Activated naive CD4-positive, alpha-beta T cell treated with anti-CD3 and anti-CD28 coated beads for 36 hours (primary cell): ENCODE measurements around the gene AP2B1. TPM values are rescaled to one million over a fixed set of nuclear protein-coding genes. Genes with fewer than 3 reads are reported as not detected.
A peak's percentile ranks its signal among the peaks of the same experiment; 100 is the strongest.
"Not testable (repeated sequence)": the region's sequence is repeated elsewhere in the genome, so short reads cannot be mapped to it uniquely, and the experiment has no call there.

Experiments used
- CTCF ChIA-PET: fragments of 350-600 bp; sonication (Branson Sonifier 250); formaldehyde crosslinking; loops from one replicate; lab custom pipeline; 2021; ENCODE audit warnings: antibody characterized with exemption; lab: Charles Lee
- DNase-seq: peaks from one replicate; pipeline ENCODE4 v3.0.0-alpha.2; 2020
- H3K27ac Mint-ChIP-seq: one replicate; pipeline ENCODE4 v1.8.0; 2021; ENCODE audit warnings: mild to moderate bottlenecking, mixed read lengths
- H3K27me3 Mint-ChIP-seq: one replicate; pipeline ENCODE4 v1.8.0; 2021; ENCODE audit warnings: low read depth, mixed read lengths
- H3K36me3 Mint-ChIP-seq: one replicate; pipeline ENCODE4 v1.8.0; 2021; ENCODE audit warnings: low read depth, mixed read lengths
- H3K4me1 Mint-ChIP-seq: one replicate; pipeline ENCODE4 v1.8.0; 2021; ENCODE audit warnings: low read depth, mixed read lengths
- H3K4me3 Mint-ChIP-seq: one replicate; pipeline ENCODE4 v1.8.0; 2021; ENCODE audit warnings: mild to moderate bottlenecking, moderate library complexity, mixed read lengths
- H3K9me3 Mint-ChIP-seq: one replicate; pipeline ENCODE4 v1.8.0; 2021; ENCODE audit warnings: mixed read lengths
- intact Hi-C: fragments of 100-400 bp; cut with micrococcal nuclease; formaldehyde crosslinking; loops from one replicate; pipeline ENCODE4 v1.15.1; 2023
- total RNA-seq, 2 experiments: library from RNA; stranded (reverse); gene quantifications; one replicate each; pipeline ENCODE4 v1.2.3, GENCODE V29; 2021

The AP2B1 gene
- total RNA-seq, 2 experiments from 2014 or later, result 158 to 172 TPM

GRCh38 chr17:35609831-35610230, 22.7 kb downstream of the AP2B1 start:
- intact Hi-C loops, result no loop called here
- no peak for DNase-seq
- no peaks in the 10 kb centered on the region for H3K27me3 Mint-ChIP-seq
- CTCF ChIA-PET, result interaction anchor here (1.4 kb wide), 1 partner anchor 138 kb away, joined by 6 read pairs; no protein-coding TSS in a partner anchor
- H3K9me3 Mint-ChIP-seq, result no peaks in the 10 kb centered on the region
- no peak overlapping the region for H3K27ac Mint-ChIP-seq
- peaks cover 23% of the 10 kb centered on the region for H3K36me3 Mint-ChIP-seq
- H3K4me1 Mint-ChIP-seq, result no peaks in the 10 kb centered on the region
- no peak overlapping the region for H3K4me3 Mint-ChIP-seq

- H3K4me1 Mint-ChIP-seq, DNase-seq, H3K4me3 Mint-ChIP-seq, intact Hi-C loops, H3K27ac Mint-ChIP-seq, H3K27me3 Mint-ChIP-seq, H3K9me3 Mint-ChIP-seq: not testable (repeated sequence)
- peaks cover 26% of the 10 kb centered on the region for H3K36me3 Mint-ChIP-seq
- CTCF ChIA-PET, result interaction anchor here (0.6 to 4.2 kb wide), 3 partner anchors 8 to 138 kb away, joined by 3 to 53 read pairs (median 5); no protein-coding TSS in a partner anchor
Measured at GRCh38 chr17:35610746-35611145, 23.6 kb downstream of the AP2B1 start.

GRCh38 chr17:35612924-35613521, 25.9 kb downstream of the AP2B1 start:
- Mint-ChIP-seq H3K27ac (no peak overlapping the region), H3K4me1 (no peaks in the 10 kb centered on the region), H3K4me3 (no peak overlapping the region), H3K27me3 (no peaks in the 10 kb centered on the region), H3K36me3 (peaks cover 18% of the 10 kb centered on the region), H3K9me3 (no peaks in the 10 kb centered on the region)
- peak; percentile 72 for DNase-seq
- intact Hi-C loops, result loop anchor here (1.0 kb wide), 2 partner anchors 134 to 191 kb away; no protein-coding TSS in a partner anchor
- CTCF ChIA-PET, result interaction anchor here (0.7 to 4.2 kb wide), 26 partner anchors 9 to 300 kb away, joined by 3 to 53 read pairs (median 4); partner anchors contain the start of genes AP2B1, C17orf50 and PEX12

GRCh38 chr17:35614810-35615209, 27.7 kb downstream of the AP2B1 start:
- intact Hi-C loops, result no loop called here
- Mint-ChIP-seq H3K4me3 (no peak overlapping the region), H3K27me3 (no peaks in the 10 kb centered on the region), H3K27ac (no peak overlapping the region), H3K9me3 (no peaks in the 10 kb centered on the region), H3K36me3 (peaks cover 12% of the 10 kb centered on the region), H3K4me1 (no peaks in the 10 kb centered on the region)
- CTCF ChIA-PET, result interaction anchor here (0.9 kb wide), 1 partner anchor 148 kb away, joined by 3 read pairs; no protein-coding TSS in a partner anchor
- DNase-seq, result no peak

- Mint-ChIP-seq H3K27me3 (no peaks in the 10 kb centered on the region), H3K36me3 (peaks cover 7% of the 10 kb centered on the region)
- intact Hi-C loops, result no loop called here
Measured at GRCh38 chr17:35616536-35616935, 29.4 kb downstream of the AP2B1 start.

GRCh38 chr17:35617505-35617904, 30.4 kb downstream of the AP2B1 start:
- Mint-ChIP-seq H3K27me3 (no peaks in the 10 kb centered on the region), H3K27ac (no peak overlapping the region), H3K9me3 (no peaks in the 10 kb centered on the region), H3K36me3 (peaks cover 7% of the 10 kb centered on the region), H3K4me3 (no peak overlapping the region), H3K4me1 (no peaks in the 10 kb centered on the region)
- CTCF ChIA-PET, result interaction anchor here (1.6 kb wide), 1 partner anchor 129 kb away, joined by 6 read pairs; no protein-coding TSS in a partner anchor
- intact Hi-C loops, result no loop called here
- DNase-seq, result no peak

More at GRCh38 chr17:35616536-35616935, 29.4 kb downstream of the AP2B1 start:
- no peak for DNase-seq
- Mint-ChIP-seq H3K27ac (no peak overlapping the region), H3K4me3 (no peak overlapping the region), H3K9me3 (no peaks in the 10 kb centered on the region), H3K4me1 (no peaks in the 10 kb centered on the region)
- CTCF ChIA-PET, result interaction anchor here (1.6 kb wide), 1 partner anchor 130 kb away, joined by 6 read pairs; no protein-coding TSS in a partner anchor

- no peaks in the 10 kb centered on the region for H3K4me1 Mint-ChIP-seq
- H3K9me3 Mint-ChIP-seq, result no peaks in the 10 kb centered on the region
- CTCF ChIA-PET, result interaction anchor here (0.5 kb wide), 1 partner anchor 222 kb away, joined by 5 read pairs; no protein-coding TSS in a partner anchor
- H3K36me3 Mint-ChIP-seq, result peaks cover 7% of the 10 kb centered on the region
- H3K27me3 Mint-ChIP-seq, result no peaks in the 10 kb centered on the region
- DNase-seq, result no peak
- no peak overlapping the region for H3K4me3 Mint-ChIP-seq
- intact Hi-C loops, result no loop called here
- H3K27ac Mint-ChIP-seq, result no peak overlapping the region
Measured at GRCh38 chr17:35618628-35619027, 31.5 kb downstream of the AP2B1 start.

GRCh38 chr17:35621768-35622167, 34.6 kb downstream of the AP2B1 start:
- H3K9me3 Mint-ChIP-seq, result no peaks in the 10 kb centered on the region
- no peaks in the 10 kb centered on the region for H3K4me1 Mint-ChIP-seq
- no peak overlapping the region for H3K4me3 Mint-ChIP-seq
- H3K27ac Mint-ChIP-seq, result no peak overlapping the region
- peaks cover 10% of the 10 kb centered on the region for H3K36me3 Mint-ChIP-seq
- intact Hi-C loops, result no loop called here
- H3K27me3 Mint-ChIP-seq, result no peaks in the 10 kb centered on the region
- no peak for DNase-seq
- CTCF ChIA-PET, result interaction anchor here (1.0 kb wide), 1 partner anchor 8 kb away, joined by 4 read pairs; no protein-coding TSS in a partner anchor

- H3K4me1 Mint-ChIP-seq, result peaks cover 10% of the 10 kb centered on the region
- no peak overlapping the region for H3K4me3 Mint-ChIP-seq
- intact Hi-C loops, result no loop called here
- H3K36me3 Mint-ChIP-seq, result peaks cover 15% of the 10 kb centered on the region
- DNase-seq, result no peak
- H3K9me3 Mint-ChIP-seq, result no peaks in the 10 kb centered on the region
- no peak overlapping the region for H3K27ac Mint-ChIP-seq
- CTCF ChIA-PET, result no interaction called here
- H3K27me3 Mint-ChIP-seq, result no peaks in the 10 kb centered on the region
Measured at GRCh38 chr17:35627417-35627816, 40.3 kb downstream of the AP2B1 start.

GRCh38 chr17:35630530-35631148, 43.5 kb downstream of the AP2B1 start:
- no peaks in the 10 kb centered on the region for H3K9me3 Mint-ChIP-seq
- peaks cover 10% of the 10 kb centered on the region for H3K4me1 Mint-ChIP-seq
- DNase-seq, result no peak
- peaks cover 16% of the 10 kb centered on the region for H3K36me3 Mint-ChIP-seq
- no peak overlapping the region for H3K27ac Mint-ChIP-seq
- no peak overlapping the region for H3K4me3 Mint-ChIP-seq
- CTCF ChIA-PET, result no interaction called here
- intact Hi-C loops, result no loop called here
- H3K27me3 Mint-ChIP-seq, result no peaks in the 10 kb centered on the region

- CTCF ChIA-PET, result interaction anchor here (0.6 kb wide), 1 partner anchor 163 kb away, joined by 6 read pairs; no protein-coding TSS in a partner anchor
- Mint-ChIP-seq H3K4me3 (no peak overlapping the region), H3K36me3 (peaks cover 28% of the 10 kb centered on the region), H3K4me1 (no peaks in the 10 kb centered on the region), H3K27ac (no peak overlapping the region), H3K27me3 (no peaks in the 10 kb centered on the region), H3K9me3 (no peaks in the 10 kb centered on the region)
- intact Hi-C loops, result no loop called here
- no peak for DNase-seq
Measured at GRCh38 chr17:35641032-35641431, 53.9 kb downstream of the AP2B1 start.

- Mint-ChIP-seq H3K27me3 (no peaks in the 10 kb centered on the region), H3K4me3 (no peak overlapping the region), H3K36me3 (peaks cover 21% of the 10 kb centered on the region), H3K9me3 (no peaks in the 10 kb centered on the region), H3K4me1 (no peaks in the 10 kb centered on the region), H3K27ac (no peak overlapping the region)
- DNase-seq, result no peak
- CTCF ChIA-PET, result no interaction called here
- intact Hi-C loops, result no loop called here
Measured at GRCh38 chr17:35645923-35646322, 58.8 kb downstream of the AP2B1 start.
